AG04449 (cell line): ENCODE results near the gene FBXL4.

Experiments used
- CTCF ChIA-PET: fragments of 350-600 bp; formaldehyde crosslinking; extraction: SDS; loops from one replicate; lab custom pipeline; 2021; ENCODE audit warnings: antibody characterized with exemption; lab: Yijun Ruan, JAX
- POLR2A ChIA-PET: fragments of 400-600, 350-600 bp; formaldehyde crosslinking; extraction: SDS; loops from one replicate; lab custom pipeline; 2020; ENCODE audit warnings: antibody characterized with exemption, inconsistent platforms; lab: Yijun Ruan, JAX
- DNase-seq: peaks from one replicate; pipeline ENCODE4 v3.0.0-alpha.2; 2010; ENCODE audit warnings: low read depth, low spot score
- H3K4me3 ChIP-seq: 2 replicates; pipeline ENCODE4 v1.5.1; 2011; ENCODE audit warnings: low read depth, mild to moderate bottlenecking, control low read depth, low read length
- TF ChIP-seq, protein P1 (sequence below): IDR thresholded peaks from one replicate; pipeline ENCODE4 v1.5.1; 2011; ENCODE audit warnings: mild to moderate bottlenecking, moderate library complexity, low read length, control low read depth, inconsistent platforms; ENCODE audit not compliant: insufficient read depth; ENCODE audit errors: missing control alignments

FBXL4 gene

DNA sequence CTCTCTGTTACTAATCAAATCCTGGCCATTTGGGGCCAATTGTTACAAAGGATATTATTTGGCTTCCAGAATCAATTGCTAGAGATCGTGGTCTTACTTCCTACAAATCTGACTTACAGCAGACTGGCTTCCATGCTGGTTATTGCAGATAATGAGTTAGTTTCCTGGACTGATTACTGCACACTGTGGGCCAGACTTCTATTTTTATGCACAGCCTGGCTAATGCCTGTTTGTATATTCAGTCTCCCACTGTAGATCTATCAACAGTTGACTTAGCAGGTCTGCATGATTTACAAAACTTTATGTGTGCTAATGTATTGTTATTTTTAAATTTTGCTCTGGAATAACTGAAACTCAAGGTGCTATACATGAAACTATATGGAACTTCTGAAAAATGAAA, 25.8 kb upstream of the FBXL4 start:
- CTCF ChIA-PET, result no interaction called here
- POLR2A ChIA-PET, result no interaction called here
- H3K4me3 ChIP-seq, result no peak overlapping the region
- TF ChIP-seq, protein P1, sequence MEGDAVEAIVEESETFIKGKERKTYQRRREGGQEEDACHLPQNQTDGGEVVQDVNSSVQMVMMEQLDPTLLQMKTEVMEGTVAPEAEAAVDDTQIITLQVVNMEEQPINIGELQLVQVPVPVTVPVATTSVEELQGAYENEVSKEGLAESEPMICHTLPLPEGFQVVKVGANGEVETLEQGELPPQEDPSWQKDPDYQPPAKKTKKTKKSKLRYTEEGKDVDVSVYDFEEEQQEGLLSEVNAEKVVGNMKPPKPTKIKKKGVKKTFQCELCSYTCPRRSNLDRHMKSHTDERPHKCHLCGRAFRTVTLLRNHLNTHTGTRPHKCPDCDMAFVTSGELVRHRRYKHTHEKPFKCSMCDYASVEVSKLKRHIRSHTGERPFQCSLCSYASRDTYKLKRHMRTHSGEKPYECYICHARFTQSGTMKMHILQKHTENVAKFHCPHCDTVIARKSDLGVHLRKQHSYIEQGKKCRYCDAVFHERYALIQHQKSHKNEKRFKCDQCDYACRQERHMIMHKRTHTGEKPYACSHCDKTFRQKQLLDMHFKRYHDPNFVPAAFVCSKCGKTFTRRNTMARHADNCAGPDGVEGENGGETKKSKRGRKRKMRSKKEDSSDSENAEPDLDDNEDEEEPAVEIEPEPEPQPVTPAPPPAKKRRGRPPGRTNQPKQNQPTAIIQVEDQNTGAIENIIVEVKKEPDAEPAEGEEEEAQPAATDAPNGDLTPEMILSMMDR, result no peak
- no peak for DNase-seq

- H3K4me3 ChIP-seq, result no peak overlapping the region
- TF ChIP-seq, protein P1, result no peak
- no peak for DNase-seq
- CTCF ChIA-PET, result no interaction called here
- POLR2A ChIA-PET, result no interaction called here
Measured at GRCh38 chr6:98971303-98971702, 23.6 kb upstream of the FBXL4 start.

DNA sequence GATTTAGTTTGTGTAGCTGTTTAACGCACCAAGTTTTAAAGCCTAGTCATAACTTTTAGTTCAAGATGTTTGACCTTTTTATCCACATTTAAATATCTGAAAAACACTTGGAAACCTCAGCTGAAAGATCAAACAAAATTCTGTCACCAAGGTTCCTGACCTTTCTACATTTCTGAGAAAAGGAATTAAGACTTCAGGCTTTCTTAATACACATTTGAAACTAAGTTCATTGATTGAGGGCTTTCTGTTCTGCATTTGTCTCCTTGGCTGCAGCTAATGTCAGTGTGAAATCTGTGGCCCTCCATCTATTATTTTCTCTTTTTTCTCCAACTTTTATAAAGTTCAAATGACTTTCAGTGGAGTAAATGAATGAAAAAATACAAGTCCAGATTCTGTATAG, 22.7 kb upstream of the FBXL4 start:
- DNase-seq, result no peak
- ChIA-PET CTCF (no interaction called here), POLR2A (no interaction called here)
- H3K4me3 ChIP-seq, result no peak overlapping the region
- TF ChIP-seq, protein P1, result no peak

GRCh38 chr6:98967616-98968015, 19.9 kb upstream of the FBXL4 start:
- ChIA-PET POLR2A (no interaction called here), CTCF (no interaction called here)
- TF ChIP-seq, protein P1, result no peak
- H3K4me3 ChIP-seq, result no peak overlapping the region
- no peak for DNase-seq

DNA sequence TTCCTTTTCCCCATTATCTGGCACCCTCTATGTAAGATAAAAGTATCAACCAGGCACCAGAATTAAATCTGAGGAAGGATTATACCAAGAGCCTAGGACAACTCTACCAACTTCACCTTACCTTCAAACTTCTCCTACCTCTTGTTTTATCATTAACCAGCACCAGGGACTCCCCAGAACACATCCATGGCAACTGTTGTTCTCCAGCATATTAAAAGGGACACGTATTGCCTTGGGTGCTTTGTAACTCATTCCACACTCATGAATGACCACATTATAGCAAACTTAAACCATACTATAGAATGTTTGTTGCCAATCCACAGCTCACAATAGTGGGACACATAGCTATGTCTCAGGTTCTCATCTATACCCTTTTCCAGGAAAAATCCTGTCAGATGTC, 11.9 kb upstream of the FBXL4 start:
- H3K4me3 ChIP-seq, result no peak overlapping the region
- POLR2A ChIA-PET, result no interaction called here
- TF ChIP-seq, protein P1, result no peak
- CTCF ChIA-PET, result no interaction called here
- no peak for DNase-seq

GRCh38 chr6:98958776-98959175, 11.0 kb upstream of the FBXL4 start:
- CTCF ChIA-PET, result no interaction called here
- H3K4me3 ChIP-seq, result no peak overlapping the region

More at GRCh38 chr6:98958776-98959175, 11.0 kb upstream of the FBXL4 start:
- no peak for DNase-seq
- POLR2A ChIA-PET, result no interaction called here
- TF ChIP-seq, protein P1, result no peak
